Renal cortex interstitium (tissue), 11 donors: Measurements from ENCODE around the gene SNRNP35. TPM values are rescaled to one million over a fixed set of nuclear protein-coding genes. Genes with fewer than 3 reads are reported as not detected.
A peak's percentile ranks its signal among the peaks of the same experiment; 100 is the strongest.
"Not testable (repeated sequence)": the region's sequence is repeated elsewhere in the genome, so short reads cannot be mapped to it uniquely, and the experiment has no call there.

ENCODE experiments used
- DNase-seq, 11 donors: peaks; one replicate each; pipeline ENCODE4 v3.0.0-alpha.2; 2013; ENCODE audit warnings: low read depth in 9 of 11, low spot score in 4 of 11; ENCODE audit errors: extremely low read depth in 1 of 11
- polyA plus RNA-seq, 3 donors: library from polyadenylated mRNA; unstranded; fragments of 120-200 nt; gene quantifications; one replicate each; pipeline ENCODE4 v1.2.1, GENCODE V29; 2013; ENCODE audit not compliant: insufficient read length in 3 of 3

Gene SNRNP35
- polyA plus RNA-seq, 3 donors = 41.3 to 43.9 (median 43.2) TPM

GRCh38 chr12:123441523-123442164 is 16.3 kb upstream of the SNRNP35 start:
- no peak for DNase-seq

GRCh38 chr12:123442774-123443173 is 15.2 kb upstream of the SNRNP35 start:
- no peak for DNase-seq

GRCh38 chr12:123444092-123445026 is 13.6 kb upstream of the SNRNP35 start:
- DNase-seq = no peak

GRCh38 chr12:123445388-123446332 is 12.3 kb upstream of the SNRNP35 start:
- DNase-seq = no peak

- DNase-seq = no peak
Measured at GRCh38 chr12:123446333-123446713, 11.6 kb upstream of the SNRNP35 start.

- no peak for DNase-seq
Measured at GRCh38 chr12:123449249-123449733, 8.6 kb upstream of the SNRNP35 start.

GRCh38 chr12:123449856-123450255 is 8.1 kb upstream of the SNRNP35 start:
- no peak for DNase-seq

GRCh38 chr12:123450636-123451035 is 7.3 kb upstream of the SNRNP35 start:
- DNase-seq = no peak

- DNase-seq = not testable (repeated sequence)
Measured at GRCh38 chr12:123452276-123452550, 5.7 kb upstream of the SNRNP35 start.

GRCh38 chr12:123453165-123453564 is 4.8 kb upstream of the SNRNP35 start:
- DNase-seq = no peak

- not testable (repeated sequence) for DNase-seq
Measured at GRCh38 chr12:123463174-123463573, 5.2 kb downstream of the SNRNP35 start.

GRCh38 chr12:123465084-123465483 is 7.1 kb downstream of the SNRNP35 start:
- DNase-seq = no peak

- DNase-seq = no peak
Measured at GRCh38 chr12:123468786-123469185, 10.8 kb downstream of the SNRNP35 start.

- no peak for DNase-seq
Measured at GRCh38 chr12:123469978-123470377, 12.0 kb downstream of the SNRNP35 start.

GRCh38 chr12:123471374-123472068 is 13.6 kb downstream of the SNRNP35 start:
- DNase-seq = no peak

- DNase-seq = no peak
Measured at GRCh38 chr12:123472438-123472849, 14.5 kb downstream of the SNRNP35 start.

GRCh38 chr12:123474485-123475245 is 16.7 kb downstream of the SNRNP35 start:
- peak in 1 of 11 donors; percentile 47 for DNase-seq

- peak in 1 of 11 donors; percentile 39 for DNase-seq
Measured at GRCh38 chr12:123475246-123475703, 17.3 kb downstream of the SNRNP35 start.
